GM21360 (cell line): ENCODE results near the gene TTC3.

ENCODE experiments used
- ATAC-seq: cut with Tn5 transposase; IDR thresholded peaks from one replicate; pipeline ENCODE4 v1.9.1; 2021; ENCODE audit warnings: mild to moderate bottlenecking, moderate library complexity; ENCODE audit not compliant: unreplicated experiment

Gene TTC3

DNA sequence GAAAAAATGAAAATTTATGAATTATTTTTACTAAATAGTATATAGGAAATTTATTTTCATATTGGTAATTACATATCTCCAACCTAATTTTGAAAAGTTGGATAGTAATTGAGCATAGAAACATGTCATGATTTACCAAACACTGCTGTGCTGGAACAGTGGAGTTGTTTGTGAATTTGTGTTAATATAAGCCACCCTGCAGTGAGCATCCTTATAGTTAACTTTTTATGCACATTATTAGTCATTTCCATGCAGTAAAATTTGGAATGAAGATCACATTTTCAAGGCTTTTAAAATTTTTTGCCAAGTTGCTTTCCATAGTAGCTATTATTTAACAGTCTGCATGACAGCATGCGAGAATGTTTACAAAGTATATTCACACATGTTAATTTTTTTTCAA lies 115.8 kb downstream of the TTC3 start:
- ATAC-seq, result no peak

DNA sequence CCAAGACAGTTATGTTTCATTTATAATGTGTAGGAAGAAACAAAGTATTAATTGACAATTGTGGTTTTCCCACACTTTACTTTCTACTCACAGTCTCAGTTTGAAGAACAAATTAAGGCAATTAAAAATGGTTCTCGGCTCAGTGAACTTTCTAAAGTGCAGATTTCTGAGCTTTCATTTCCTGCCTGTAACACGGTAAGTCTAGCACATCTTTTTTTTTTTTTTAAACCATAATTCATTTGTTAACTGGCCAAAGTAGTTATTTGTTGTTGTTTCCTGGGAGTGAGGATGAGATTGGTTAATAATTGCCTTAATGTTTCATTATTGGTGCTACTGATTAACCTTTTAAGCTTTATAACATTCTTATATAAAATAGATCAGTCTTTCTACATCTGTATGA lies 119.0 kb downstream of the TTC3 start:
- no peak for ATAC-seq

DNA sequence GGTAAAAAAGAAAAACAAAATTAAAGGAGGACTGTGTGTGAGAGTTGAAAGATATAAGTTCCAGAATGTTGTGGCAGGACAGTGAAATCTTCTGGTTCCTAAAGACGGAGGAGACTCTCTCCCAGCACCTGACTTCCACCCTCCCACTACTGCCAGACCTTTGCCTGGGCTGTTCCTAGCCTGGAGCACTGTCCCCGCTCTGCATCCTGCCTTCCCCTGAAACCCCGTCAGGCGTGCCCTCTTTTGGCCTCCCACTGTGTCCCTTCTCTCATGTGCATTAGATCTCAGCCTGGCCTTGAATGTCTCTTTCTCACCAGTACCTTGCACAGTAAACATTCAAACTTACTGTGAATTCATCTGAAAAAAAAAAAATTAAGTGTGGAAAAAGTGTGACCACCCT lies 120.0 kb downstream of the TTC3 start:
- ATAC-seq, result no peak

DNA sequence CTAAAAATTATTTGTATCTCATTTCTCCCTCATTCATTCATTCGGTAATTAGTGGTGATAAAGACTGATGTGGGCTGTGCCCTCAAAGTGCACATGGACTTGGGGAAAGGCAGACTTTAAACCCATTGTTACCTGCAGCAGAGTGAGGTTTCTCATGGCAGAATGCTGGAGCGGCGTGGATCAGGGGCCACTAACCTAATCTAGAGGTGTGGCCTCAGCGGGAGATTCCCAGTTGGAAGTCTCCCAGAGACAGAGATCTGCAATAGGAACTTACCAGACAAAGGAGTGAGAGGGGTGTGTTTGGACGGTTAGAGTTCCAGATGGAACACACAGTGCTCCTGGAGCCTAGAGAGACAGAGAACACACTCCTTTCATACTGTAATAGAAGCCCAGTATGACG lies 120.6 kb downstream of the TTC3 start:
- no peak for ATAC-seq

DNA sequence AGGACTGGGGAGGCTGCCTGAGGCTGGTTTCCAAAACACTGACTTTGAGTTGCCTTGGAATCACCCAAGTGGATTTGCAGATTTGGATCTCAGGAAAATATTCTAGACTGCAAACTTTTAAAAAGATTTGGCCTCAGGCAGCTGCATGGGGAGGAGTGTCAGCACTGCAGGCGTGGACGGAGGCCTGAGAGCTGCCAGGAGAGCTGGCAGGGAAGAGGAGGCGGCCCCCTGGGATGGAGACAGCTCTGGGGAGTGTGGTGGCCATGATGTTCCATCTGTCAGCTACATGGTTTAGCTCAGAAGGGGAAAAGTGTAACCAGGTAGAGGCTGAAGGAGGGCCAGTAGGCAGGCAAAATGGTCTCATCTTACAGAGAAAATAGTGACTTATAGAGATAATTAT lies 122.0 kb downstream of the TTC3 start:
- no peak for ATAC-seq

DNA sequence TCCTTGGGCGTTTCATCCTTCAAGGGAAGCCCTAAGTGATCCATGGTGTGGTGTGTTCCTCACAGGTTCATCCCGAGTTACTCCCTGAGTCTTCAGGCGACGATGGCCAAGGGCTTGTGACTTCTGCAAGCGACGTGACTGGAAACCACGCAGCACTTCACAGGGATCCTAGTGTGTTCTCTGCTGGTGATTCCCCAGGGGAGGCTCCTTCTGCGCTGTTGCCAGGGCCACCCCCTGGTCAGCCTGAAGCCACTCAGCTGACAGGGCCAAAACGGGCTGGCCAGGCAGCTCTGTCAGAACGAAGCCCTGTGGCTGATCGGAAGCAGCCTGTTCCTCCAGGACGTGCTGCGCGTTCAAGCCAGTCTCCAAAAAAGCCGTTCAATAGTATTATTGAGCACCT lies 122.6 kb downstream of the TTC3 start:
- ATAC-seq, result no peak

DNA sequence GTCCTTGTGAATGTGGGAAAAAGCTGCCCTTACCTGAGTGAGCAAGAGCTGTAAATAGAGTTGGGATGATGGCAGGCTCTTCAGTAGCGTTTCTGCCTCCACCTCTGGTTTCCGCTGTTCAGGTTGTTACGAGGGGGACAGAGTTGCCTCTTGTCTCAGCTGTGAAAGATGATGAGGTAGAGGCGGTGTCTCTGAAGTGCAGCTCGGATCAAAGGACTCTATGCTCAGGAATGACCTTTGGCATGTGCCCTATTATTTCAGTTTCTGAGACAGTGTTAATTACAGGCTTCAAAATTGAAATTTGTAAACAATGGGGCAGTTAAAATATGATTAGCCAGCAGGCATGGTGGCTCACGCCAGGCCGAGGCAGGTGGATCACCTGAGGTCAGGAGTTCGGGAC lies 123.8 kb downstream of the TTC3 start:
- no peak for ATAC-seq

DNA sequence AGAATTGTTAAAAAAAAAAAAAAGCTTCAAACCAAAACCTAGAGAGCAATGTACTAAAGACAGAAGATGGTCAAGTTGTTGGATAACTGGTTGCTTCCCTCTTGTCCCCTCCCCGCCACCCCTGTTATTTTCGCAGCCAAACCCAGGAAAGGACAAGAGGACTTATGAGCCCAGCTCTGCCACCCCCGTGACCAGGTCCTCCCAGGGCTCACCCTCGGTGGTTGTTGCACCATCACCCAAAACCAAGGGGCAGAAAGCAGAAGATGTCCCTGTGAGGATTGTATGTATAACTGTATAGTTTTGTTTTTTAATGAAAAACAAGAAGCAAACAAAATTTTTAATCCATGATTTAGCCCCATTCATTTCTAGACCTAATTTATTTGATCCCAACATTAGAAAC lies 124.7 kb downstream of the TTC3 start:
- no peak for ATAC-seq

DNA sequence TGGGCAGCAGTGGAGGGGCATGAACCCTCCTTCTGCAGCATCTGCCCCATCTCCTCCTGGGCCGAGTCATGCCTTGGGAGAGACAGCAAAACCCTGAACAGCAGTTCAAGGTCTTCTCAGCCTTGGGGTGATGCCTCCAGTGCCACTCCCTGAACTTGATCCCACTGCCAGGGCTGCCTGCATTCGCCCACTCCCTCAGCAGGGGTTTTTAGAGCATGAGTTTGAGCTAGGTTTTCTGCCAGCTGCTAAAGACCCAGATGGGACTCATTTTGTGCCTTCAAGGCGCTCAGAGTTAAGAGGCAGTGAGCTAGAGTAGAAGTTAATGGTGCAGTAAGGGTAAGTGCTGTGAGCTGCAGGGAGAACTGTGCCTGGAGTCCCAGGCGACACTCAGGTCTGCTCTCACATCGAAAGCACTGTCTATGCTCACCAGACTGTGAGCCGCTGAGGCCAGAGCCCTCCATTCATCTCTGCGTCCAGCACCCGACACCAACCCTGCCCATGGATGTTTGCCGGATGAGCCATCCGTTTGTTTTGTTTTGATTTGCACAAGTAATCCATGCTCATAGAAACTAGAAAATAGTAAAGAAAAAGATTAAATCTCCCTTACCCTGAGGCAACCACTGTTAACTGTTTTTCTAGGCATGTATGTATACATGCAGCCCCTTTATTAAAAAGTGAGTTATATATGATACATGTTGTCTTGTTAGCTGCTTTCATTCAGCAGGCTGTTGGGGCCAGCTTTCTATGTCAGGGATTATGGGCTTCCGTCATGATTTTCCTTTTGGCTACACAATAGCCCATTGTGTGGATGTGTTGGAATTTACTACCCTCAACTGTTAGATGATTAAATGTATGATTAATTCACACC lies 126.2 kb downstream of the TTC3 start:
- ATAC-seq, result no peak

DNA sequence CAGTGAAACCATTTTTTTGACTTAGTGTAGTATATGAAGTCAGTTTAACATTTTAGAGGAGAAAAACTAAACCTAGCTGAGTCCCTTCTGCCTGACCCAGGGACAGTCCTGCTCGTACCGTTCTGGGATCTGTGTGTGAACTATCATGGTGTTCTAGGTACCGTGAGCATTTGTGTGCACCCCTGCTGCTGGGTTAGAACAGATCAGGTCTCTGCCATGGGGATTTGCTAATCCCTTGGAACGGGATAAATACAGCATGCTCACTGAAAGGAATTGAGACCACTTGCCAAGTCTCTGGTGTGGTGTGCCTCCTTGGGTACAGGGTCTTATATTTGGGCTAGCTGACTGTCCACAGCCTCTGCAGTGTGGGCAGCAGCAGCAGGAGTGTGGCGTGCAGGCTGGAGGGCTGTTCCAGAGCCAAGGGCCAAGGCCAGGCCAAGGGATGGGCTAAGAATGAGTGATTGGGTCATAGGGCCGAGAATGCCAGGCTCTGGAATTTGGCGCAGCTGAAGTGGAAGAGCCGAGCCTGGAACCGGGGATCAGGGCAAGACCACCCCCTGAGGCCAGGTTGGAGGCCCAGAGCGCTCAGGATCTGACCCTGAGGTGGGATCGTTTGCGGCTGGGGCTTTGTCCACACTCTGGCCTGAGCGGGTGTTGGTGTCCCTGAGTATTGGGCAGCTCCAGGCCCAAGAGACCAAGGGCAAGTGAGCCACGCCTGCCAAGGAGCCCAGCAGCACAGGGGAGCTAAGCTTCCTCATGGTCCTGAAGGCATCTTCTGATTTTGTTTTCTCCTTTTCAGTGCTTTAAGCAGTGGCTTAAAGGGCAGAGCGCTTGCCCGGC lies 127.8 kb downstream of the TTC3 start:
- ATAC-seq, result no peak

DNA sequence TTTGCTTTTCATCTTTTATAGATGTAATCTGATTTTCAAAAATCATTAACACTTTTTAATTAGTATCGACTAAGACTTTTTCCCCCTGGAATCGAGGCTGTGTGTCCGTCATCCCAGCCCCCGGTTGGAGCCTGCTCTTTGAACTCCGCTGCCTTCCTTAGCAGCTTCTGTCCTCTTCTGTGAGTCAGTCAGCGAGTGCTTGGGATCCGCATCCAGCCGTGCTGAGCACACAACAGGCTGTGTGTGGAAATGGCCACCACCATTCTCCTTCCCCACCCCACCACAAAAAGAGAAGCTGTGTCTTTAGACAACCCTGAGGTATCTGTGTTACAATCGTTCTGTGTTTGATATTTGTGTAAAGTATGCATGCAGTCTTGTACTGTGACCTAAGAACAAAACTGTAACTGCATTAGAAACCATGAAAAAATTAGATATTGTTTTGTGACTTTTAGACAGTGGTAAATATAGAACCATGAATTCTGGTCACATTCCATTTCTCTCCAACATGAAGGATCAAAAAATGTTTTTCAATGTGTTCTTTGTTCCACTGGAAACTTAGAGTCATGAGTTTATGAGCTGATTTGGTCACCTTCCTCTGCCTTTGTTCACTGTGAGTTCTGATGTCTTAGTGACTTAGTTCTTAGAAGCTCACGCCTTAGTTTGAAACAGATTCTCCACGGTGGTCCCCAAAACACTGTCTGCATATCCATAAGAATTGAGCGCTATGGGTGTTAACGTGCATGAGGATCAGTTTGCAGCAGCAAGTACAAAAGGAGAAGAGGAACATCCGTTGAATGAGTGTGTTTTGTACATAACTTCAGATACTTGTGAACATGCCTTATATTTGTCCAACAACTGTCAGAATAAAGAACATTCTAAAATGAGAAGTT lies 129.4 kb downstream of the TTC3 start:
- no peak for ATAC-seq

DNA sequence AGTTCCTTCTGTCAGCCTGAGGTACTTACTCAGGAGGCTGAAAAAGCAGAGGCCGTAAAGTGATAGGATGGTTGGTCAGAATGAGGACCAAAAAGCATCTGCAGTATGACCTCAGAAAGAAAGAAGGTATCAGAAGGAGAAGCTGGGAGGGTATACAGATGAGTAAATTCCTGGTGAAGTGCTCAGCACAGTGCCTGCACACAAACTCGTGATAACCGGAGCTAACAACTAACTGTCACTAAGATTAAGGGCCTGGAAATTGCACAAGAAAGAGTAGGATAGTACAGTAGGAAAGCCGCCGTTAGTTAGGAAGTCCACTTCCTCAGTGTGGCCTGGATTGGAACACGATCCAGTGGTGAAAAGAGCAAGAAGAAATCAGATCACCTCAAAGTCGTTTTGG lies 131.5 kb downstream of the TTC3 start:
- ATAC-seq, result no peak

DNA sequence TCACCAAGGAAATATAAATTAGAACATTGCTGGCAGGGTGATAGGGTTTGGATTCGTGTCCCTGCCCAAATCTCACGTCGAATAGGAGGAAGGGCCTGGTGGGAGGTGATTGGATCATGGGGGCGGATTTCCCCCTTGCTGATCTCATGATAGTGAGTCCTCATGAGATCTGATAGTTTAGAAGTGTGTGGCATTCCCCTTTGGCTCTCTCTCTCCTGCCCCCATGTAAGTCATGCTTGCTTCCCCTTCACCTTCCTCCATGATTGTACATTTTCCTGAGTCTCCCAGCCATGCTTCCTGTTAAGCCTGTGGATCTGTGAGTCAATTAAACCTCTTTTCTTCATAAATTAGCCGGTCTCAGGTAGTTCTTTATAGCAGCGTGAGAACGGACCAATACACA lies 133.4 kb downstream of the TTC3 start:
- no peak for ATAC-seq

DNA sequence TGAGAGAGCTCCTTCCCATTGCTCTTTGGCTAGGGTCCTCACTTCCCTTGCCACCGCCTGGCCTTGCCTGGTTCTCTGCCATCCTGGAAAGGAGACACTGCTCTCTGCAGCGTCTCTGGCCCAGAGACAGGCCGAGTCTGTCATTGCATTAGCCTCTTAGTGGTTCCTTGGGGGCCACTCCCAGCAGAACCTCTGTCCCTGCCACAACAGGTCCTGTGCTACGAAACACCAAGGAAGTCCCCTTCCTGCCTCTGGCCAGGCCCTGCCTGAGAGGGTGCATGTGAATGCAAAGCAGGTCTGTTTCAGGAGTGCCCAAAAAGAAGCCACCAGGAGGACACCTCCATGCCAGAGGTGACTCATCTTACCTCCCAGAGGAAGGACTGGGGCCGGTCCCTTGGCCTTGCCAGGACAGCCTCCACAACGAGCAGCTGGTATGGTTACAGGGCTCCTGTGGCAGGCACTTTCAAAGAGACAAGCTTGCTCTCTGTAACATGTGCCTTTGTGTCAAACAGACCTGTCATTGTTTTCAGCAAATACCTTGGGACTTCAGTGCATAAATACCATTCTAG lies 134.5 kb downstream of the TTC3 start:
- peak; percentile 44 for ATAC-seq

DNA sequence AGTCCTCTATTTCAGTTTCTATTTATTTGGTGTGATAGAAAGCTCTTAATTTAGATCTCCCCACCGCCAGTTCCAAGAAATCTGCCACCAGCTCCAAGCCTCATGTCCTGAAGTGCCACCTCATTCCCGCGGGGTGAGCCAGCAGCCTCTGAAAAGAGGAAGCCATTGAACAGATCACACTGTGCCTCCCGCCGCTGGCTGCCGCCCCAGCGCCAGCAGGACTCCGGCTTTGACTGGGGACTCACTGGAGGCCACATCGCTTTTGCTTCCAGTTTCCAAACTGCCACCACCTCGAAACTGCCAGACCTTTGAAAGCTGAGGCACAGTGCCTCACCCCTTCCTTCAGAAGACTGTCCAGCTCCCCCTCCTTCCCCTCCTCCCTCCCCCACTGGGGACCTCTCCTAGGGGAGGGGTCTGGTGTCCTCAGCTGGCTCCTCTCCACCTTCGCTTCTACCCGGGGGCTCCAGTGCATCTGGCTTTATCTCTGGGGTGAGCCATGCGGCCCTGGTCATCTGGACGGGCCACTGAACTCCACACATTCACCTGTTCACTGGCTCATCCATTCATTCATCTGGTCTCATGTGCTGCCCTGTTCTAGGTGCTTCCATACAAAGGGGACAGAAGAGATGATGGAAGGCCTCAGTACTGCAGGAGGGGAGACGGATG lies 135.1 kb downstream of the TTC3 start:
- peak; percentile 62 for ATAC-seq

DNA sequence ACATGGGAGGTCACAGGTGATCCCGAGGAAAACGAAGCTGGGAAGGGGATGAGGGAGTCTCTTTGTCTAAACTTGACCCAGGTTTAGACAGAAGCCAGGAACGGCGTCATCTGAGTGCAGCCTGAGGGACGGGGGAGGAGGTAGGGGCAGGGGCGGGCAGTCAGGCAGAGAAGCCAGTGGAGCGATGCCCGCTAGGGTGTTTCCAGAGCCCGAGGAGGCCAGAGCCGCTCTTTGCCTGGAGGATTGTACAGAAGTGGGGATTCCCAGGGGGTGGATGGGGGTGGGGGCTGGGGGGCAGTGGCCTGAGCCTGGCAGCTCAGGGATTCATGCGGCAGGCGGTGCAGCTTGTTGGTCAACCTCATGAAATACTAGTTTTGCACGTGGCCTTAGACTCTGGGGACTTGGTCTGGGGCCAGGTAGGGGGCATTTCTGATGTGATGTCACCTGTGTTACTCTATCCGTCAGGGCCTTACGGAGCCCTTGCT lies 135.7 kb downstream of the TTC3 start:
- peak; percentile 38 for ATAC-seq

DNA sequence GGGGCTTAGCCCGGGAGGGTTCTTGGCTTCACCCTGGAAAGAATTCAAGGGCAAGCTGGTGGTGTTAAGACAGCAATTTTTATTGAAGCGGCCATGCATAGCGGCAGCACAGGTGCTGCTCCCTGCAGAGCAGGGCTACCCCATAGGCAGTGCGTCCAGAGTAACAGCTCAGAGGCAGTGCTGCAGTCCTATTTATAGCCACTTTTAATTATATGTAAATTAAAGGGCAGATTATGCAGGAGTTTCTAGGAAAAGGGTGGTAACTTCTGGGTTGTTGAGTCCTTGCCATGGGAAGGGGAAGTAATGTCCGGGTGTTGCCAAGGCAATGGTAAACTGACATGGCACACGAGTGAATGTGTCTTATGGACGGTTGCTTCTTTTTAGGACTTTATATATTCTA lies 137.1 kb downstream of the TTC3 start:
- ATAC-seq, result no peak

DNA sequence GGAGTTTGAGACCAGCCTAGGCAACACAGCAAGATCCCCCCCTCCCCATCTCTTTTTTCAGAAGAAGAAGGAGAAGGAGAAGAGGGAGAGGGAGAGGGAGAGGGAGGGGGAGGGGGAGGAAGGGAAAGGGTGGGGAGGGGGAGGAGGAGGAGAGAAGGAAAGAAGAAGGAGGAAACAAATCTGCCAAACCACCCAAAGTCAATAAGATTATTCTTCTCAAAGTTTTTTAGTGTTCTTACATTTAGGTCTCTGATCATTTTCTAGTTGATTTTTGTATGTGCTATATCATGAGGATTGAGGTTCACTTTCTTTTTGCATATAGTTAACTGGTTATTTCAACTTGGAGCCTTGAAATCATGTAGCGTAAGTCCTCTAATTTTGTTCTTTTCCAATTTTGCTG lies 137.7 kb downstream of the TTC3 start:
- ATAC-seq, result no peak

DNA sequence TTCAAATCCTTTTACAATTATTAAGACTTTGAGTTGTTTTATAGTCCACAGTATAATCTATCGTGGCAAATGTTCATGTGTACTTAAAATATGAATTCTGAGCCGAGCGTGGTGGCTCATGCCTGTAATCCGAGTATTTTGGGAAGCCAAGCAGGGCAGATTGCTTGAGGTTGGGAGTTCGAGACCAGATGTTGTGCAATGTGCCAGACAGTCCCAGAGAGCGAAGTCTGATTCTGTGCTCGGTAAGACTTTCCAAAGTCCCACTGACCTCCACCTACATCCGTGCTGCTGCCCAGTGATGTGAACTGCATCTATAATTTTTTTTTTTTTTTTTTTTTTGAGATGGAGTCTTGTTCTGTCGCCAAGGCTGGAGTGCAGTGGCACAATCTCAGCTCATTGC lies 141.9 kb downstream of the TTC3 start:
- ATAC-seq, result no peak

DNA sequence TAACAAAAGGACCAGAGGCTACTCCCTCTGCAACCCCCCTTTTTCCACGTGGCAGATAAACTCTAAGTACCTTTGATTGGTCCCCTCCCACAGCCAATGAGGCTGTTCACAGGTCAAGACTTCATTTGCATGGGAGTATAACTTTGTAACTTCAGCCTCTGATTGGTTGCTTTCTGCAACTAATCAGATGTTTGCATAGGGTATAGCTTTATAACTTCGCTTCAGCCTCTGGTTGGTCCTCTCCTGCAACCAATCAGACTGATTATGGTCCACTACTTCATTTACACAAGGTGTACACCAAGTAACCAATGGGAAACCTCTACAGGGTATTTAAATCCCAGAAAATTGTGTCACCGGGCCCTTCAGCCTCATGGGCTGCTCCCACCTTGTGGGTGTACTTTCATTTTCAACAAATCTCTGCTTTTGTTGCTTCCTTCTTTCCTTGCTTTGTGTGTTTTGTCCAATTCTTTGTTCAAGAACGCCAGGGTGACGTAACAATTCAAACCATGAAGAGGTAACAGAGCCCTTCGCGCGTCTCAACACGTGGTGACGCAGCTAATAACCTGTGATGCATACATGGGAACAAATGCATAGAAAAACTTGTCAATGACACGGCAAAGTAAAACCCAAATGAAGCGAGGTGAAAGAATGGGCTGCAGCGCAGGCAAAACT lies 146.8 kb downstream of the TTC3 start:
- ATAC-seq, result no peak
